Transverse colon (tissue), 3 donors: Measurements from ENCODE around the gene NCAPG.

ENCODE experiments used
- CTCF ChIP-seq, 5 experiments: fragments of 200-600 bp in 3 of 5; fragments of 450-650 bp in 2 of 5; sonication (generic) in 3 of 5; IDR thresholded peaks; 1 replicate in 2 of 5; 2 replicates in 3 of 5; pipeline ENCODE4 v1.5.1; 2016 to 2017; ENCODE audit warnings: antibody characterized with exemption in 5 of 5, inconsistent platforms in 3 of 5, mild to moderate bottlenecking in 2 of 5, moderate library complexity in 1 of 5
- EP300 ChIP-seq: sonication (generic); formaldehyde crosslinking; IDR thresholded peaks from one replicate; pipeline ENCODE4 v1.6.1; 2017; ENCODE audit warnings: antibody characterized with exemption, low read depth
- POLR2A ChIP-seq: fragments of 450-650 bp; IDR thresholded peaks from one replicate; pipeline ENCODE4 v1.6.1; 2016; ENCODE audit warnings: antibody characterized with exemption, mild to moderate bottlenecking, moderate library complexity

GRCh38 chr4:17812801-17813200, 2.0 kb downstream of the NCAPG start:
- TF ChIP-seq EP300 (no peak), CTCF (IDR thresholded peaks at IDR 0.05) (no peak), POLR2A (no peak)
